HepG2 (cell line): ENCODE data around the gene SIGLEC8. TPM values are rescaled to one million over a fixed set of nuclear protein-coding genes. Genes with fewer than 3 reads are reported as not detected.
A peak's percentile ranks its signal among the peaks of the same experiment; 100 is the strongest.

Experiments
- ARID5B ChIP-seq: IDR thresholded peaks from 2 replicates; pipeline ENCODE4 v1.4.0; 2020; ENCODE audit warnings: mild to moderate bottlenecking, missing genetic modification reagents
- BRCA1 ChIP-seq: sonication (generic); formaldehyde crosslinking; IDR thresholded peaks from 2 replicates; pipeline ENCODE4 v1.4.0; 2020; ENCODE audit warnings: missing genetic modification reagents
- CTCF ChIP-seq: sonication (generic); formaldehyde crosslinking; IDR thresholded peaks from 2 replicates; pipeline ENCODE4 v1.5.0; 2020; ENCODE audit warnings: mild to moderate bottlenecking, missing genetic modification reagents, moderate library complexity
- GATA4 ChIP-seq: sonication (generic); IDR thresholded peaks from 2 replicates; pipeline ENCODE4 v1.6.1; 2016; ENCODE audit warnings: antibody characterized with exemption, low read depth, borderline replicate concordance
- KLF13 ChIP-seq: sonication (generic); formaldehyde crosslinking; IDR thresholded peaks from 2 replicates; pipeline ENCODE4 v1.4.0; 2020; ENCODE audit warnings: mild to moderate bottlenecking, missing genetic modification reagents
- NCOA5 ChIP-seq: sonication (generic); formaldehyde crosslinking; IDR thresholded peaks from 2 replicates; pipeline ENCODE4 v1.4.0; 2020; ENCODE audit warnings: missing genetic modification reagents
- NFAT5 ChIP-seq: sonication (generic); formaldehyde crosslinking; IDR thresholded peaks from 2 replicates; pipeline ENCODE4 v1.4.0; 2020; ENCODE audit warnings: missing genetic modification reagents
- NONO ChIP-seq, 2 experiments: fragments of 450-650 bp in 1 of 2; sonication (generic) in 1 of 2; formaldehyde crosslinking in 1 of 2; IDR thresholded peaks in 1 of 2; conservative IDR thresholded peaks in 1 of 2; 2 replicates each; pipeline versions ENCODE4 v1.6.1 to v1.8.0; 2017 to 2022; ENCODE audit warnings: mild to moderate bottlenecking in 1 of 2, missing genetic modification reagents in 1 of 2, moderate library complexity in 1 of 2
- STAG1 ChIP-seq: sonication (generic); formaldehyde crosslinking; IDR thresholded peaks from 2 replicates; pipeline ENCODE4 v1.4.0; 2020; ENCODE audit warnings: missing genetic modification reagents
- TEAD3 ChIP-seq: optimal IDR thresholded peaks from 2 replicates; pipeline ENCODE3; 2016; ENCODE audit warnings: borderline replicate concordance
- TOPORS ChIP-seq: sonication (generic); formaldehyde crosslinking; IDR thresholded peaks from 2 replicates; pipeline ENCODE4 v1.8.0; 2023; ENCODE audit warnings: mild to moderate bottlenecking, missing genetic modification reagents
- ZBTB20 ChIP-seq: sonication (generic); formaldehyde crosslinking; IDR thresholded peaks from 2 replicates; pipeline ENCODE4 v1.8.1; 2023; ENCODE audit warnings: missing genetic modification reagents, low read depth, mild to moderate bottlenecking, borderline replicate concordance
- ZBTB33 ChIP-seq: sonication (generic); formaldehyde crosslinking; IDR thresholded peaks from 2 replicates; pipeline ENCODE4 v1.4.0; 2020; ENCODE audit warnings: missing genetic modification reagents
- ZFP36 ChIP-seq: fragments of 150-350 bp; IDR thresholded peaks from 2 replicates; pipeline ENCODE4 v1.6.1; 2018; ENCODE audit warnings: borderline replicate concordance, low read length, low read depth; ENCODE audit not compliant: partially characterized antibody
- ZNF121 ChIP-seq: sonication (generic); formaldehyde crosslinking; IDR thresholded peaks from 2 replicates; pipeline ENCODE4 v1.5.0; 2020; ENCODE audit warnings: mild to moderate bottlenecking, missing genetic modification reagents
- ZNF234 ChIP-seq: sonication (generic); formaldehyde crosslinking; conservative IDR thresholded peaks from 2 replicates; pipeline ENCODE4 v1.5.1; 2020; ENCODE audit warnings: mild to moderate bottlenecking, missing genetic modification reagents
- polyA plus RNA-seq, 8 experiments: library from polyadenylated mRNA; depleted of rRNA in 3 of 8; stranded (reverse) in 7 of 8; unstranded in 1 of 8; fragments of >200 nt; fragmentation: Illumina TruSeq in 4 of 8; extraction: Trizol in 4 of 8; gene quantifications; 2 replicates each; pipeline versions ENCODE4 v1.2.1 to v1.2.3, GENCODE V29; 2011 to 2016; ENCODE audit warnings: low read depth in 4 of 8, missing spikeins in 1 of 8, mixed read lengths in 1 of 8; ENCODE audit not compliant: insufficient read depth in 1 of 8
- total RNA-seq, 5 experiments: library from RNA; depleted of rRNA; stranded (reverse); fragments of >200 nt; fragmentation: Illumina TruSeq; extraction: Trizol; gene quantifications; 2 replicates each; pipeline ENCODE4 v1.2.3, GENCODE V29; 2016; ENCODE audit warnings: low read depth in 1 of 5

SIGLEC8 gene
- total and polyA plus RNA-seq, 2 of the 13 experiments (the other 11 are each of a cell fraction or from before 2014, with no cell fraction given) = not detected

- TF ChIP-seq NFAT5 (CRISPR knock-in tag) (no peak), KLF13 (CRISPR knock-in tag) (no peak), NONO (IDR thresholded peaks at IDR 0.05) (no peak), NONO (CRISPR knock-in tag; conservative IDR thresholded peaks at IDR 0.05) (no peak), TEAD3 (no peak), ZBTB33 (CRISPR knock-in tag) (peak; percentile 52; the same call in 1 of the 2 replicates), TOPORS (CRISPR knock-in tag) (no peak), ZNF121 (CRISPR knock-in tag) (no peak), ZNF234 (CRISPR knock-in tag) (no peak), CTCF (peak; percentile 82), STAG1 (CRISPR knock-in tag) (peak; percentile 81), BRCA1 (CRISPR knock-in tag) (no peak), ZBTB20 (no peak), ZFP36 (no peak), GATA4 (no peak), ARID5B (no peak), NCOA5 (CRISPR knock-in tag) (no peak)
These were observed 14.9 kb upstream of the SIGLEC8 start (continued) for GRCh38 chr19:51473009-51473707.
